T-helper 1 cell treated with Interleukin-12 subunit alpha and Interleukin-12 subunit beta and Interleukin-4 antibody, amounts not matched to agents 30 μg/mL and 1 μg/mL, for 36 hours (primary cell): Measurements from ENCODE around the gene NRK.
"Not testable (repeated sequence)": the region's sequence is repeated elsewhere in the genome, so short reads cannot be mapped to it uniquely, and the experiment has no call there.

Experiments used
- H3K27ac Mint-ChIP-seq: one replicate; pipeline ENCODE4 v1.8.0; 2021; ENCODE audit warnings: mild to moderate bottlenecking, mixed read lengths
- H3K27me3 Mint-ChIP-seq: one replicate; pipeline ENCODE4 v1.8.0; 2021; ENCODE audit warnings: low read depth, mixed read lengths
- H3K36me3 Mint-ChIP-seq: one replicate; pipeline ENCODE4 v1.8.0; 2021; ENCODE audit warnings: low read depth, mixed read lengths
- H3K4me1 Mint-ChIP-seq: one replicate; pipeline ENCODE4 v1.8.0; 2021; ENCODE audit warnings: low read depth, mixed read lengths
- H3K4me3 Mint-ChIP-seq: one replicate; pipeline ENCODE4 v1.8.0; 2021; ENCODE audit warnings: mild to moderate bottlenecking, moderate library complexity, mixed read lengths
- H3K9me3 Mint-ChIP-seq: one replicate; pipeline ENCODE4 v1.8.0; 2021; ENCODE audit warnings: mixed read lengths

NRK gene

DNA sequence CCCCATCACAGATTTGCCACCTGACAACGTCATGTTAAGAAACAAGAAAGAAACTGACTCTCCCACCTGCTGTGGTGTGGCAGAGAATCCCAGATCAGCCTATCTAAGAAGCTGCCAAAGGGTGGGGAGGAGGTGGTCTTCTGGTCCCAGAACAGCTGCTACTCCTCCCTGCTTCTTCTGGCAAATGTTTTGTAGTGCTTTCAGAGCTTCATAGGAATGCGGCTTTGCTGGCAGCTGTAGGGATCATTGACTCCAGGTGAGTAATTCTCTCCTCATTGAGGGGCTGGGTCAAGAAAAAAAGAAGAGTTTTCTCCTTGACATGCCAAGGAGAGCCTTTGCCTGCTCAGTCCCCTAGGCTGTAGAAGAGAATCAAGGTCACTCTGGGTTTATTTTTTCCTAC lies 23.3 kb downstream of the NRK start:
- H3K9me3 Mint-ChIP-seq: no peaks in the 10 kb centered on the region
- H3K36me3 Mint-ChIP-seq: no peaks in the 10 kb centered on the region
- no peak overlapping the region for H3K27ac Mint-ChIP-seq
- no peaks in the 10 kb centered on the region for H3K4me1 Mint-ChIP-seq
- no peaks in the 10 kb centered on the region for H3K27me3 Mint-ChIP-seq
- no peak overlapping the region for H3K4me3 Mint-ChIP-seq

- not testable (repeated sequence) for H3K27ac Mint-ChIP-seq, H3K4me3 Mint-ChIP-seq, H3K4me1 Mint-ChIP-seq, H3K36me3 Mint-ChIP-seq, H3K9me3 Mint-ChIP-seq, H3K27me3 Mint-ChIP-seq
Observed at GRCh38 chrX:105850100-105850499, 27.8 kb downstream of the NRK start.

GRCh38 chrX:105865709-105866108 lies 43.4 kb downstream of the NRK start:
- Mint-ChIP-seq H3K27ac (no peak overlapping the region), H3K4me3 (no peak overlapping the region), H3K27me3 (no peaks in the 10 kb centered on the region), H3K36me3 (no peaks in the 10 kb centered on the region), H3K4me1 (no peaks in the 10 kb centered on the region), H3K9me3 (no peaks in the 10 kb centered on the region)

GRCh38 chrX:105869701-105870100 lies 47.4 kb downstream of the NRK start:
- no peaks in the 10 kb centered on the region for H3K9me3 Mint-ChIP-seq
- H3K36me3 Mint-ChIP-seq: no peaks in the 10 kb centered on the region
- no peak overlapping the region for H3K4me3 Mint-ChIP-seq
- H3K27me3 Mint-ChIP-seq: no peaks in the 10 kb centered on the region
- H3K27ac Mint-ChIP-seq: no peak overlapping the region
- H3K4me1 Mint-ChIP-seq: no peaks in the 10 kb centered on the region

GRCh38 chrX:105870445-105870844 lies 48.1 kb downstream of the NRK start:
- Mint-ChIP-seq H3K9me3 (no peaks in the 10 kb centered on the region), H3K27me3 (no peaks in the 10 kb centered on the region), H3K4me3 (no peak overlapping the region), H3K4me1 (no peaks in the 10 kb centered on the region), H3K36me3 (no peaks in the 10 kb centered on the region), H3K27ac (no peak overlapping the region)

GRCh38 chrX:105872941-105873340 lies 50.6 kb downstream of the NRK start:
- Mint-ChIP-seq H3K9me3 (no peaks in the 10 kb centered on the region), H3K36me3 (no peaks in the 10 kb centered on the region), H3K4me3 (no peak overlapping the region), H3K4me1 (no peaks in the 10 kb centered on the region), H3K27ac (no peak overlapping the region), H3K27me3 (no peaks in the 10 kb centered on the region)

DNA sequence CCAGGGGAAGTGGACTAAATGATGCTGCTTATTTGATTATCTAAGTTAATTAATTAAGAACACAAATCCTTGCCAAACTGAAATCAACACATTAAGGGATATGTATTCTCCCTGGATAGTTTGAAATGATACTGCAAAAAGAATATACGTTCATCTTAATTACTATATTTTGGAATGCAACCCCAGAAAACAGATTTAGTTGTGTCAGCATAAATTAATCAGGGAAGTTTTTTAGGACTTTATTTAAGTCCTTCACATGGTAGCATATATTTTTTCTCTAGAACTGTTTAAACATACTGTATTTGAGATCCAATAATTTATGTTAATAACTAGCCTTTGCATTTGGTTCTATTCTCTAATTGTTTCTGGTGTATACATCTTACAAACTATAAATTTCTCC lies 52.5 kb downstream of the NRK start:
- no peaks in the 10 kb centered on the region for H3K4me1 Mint-ChIP-seq
- no peaks in the 10 kb centered on the region for H3K27me3 Mint-ChIP-seq
- no peak overlapping the region for H3K4me3 Mint-ChIP-seq
- no peaks in the 10 kb centered on the region for H3K9me3 Mint-ChIP-seq
- H3K27ac Mint-ChIP-seq: no peak overlapping the region
- no peaks in the 10 kb centered on the region for H3K36me3 Mint-ChIP-seq

GRCh38 chrX:105876658-105877057 lies 54.3 kb downstream of the NRK start:
- no peaks in the 10 kb centered on the region for H3K36me3 Mint-ChIP-seq
- no peaks in the 10 kb centered on the region for H3K9me3 Mint-ChIP-seq
- H3K4me3 Mint-ChIP-seq: no peak overlapping the region
- no peak overlapping the region for H3K27ac Mint-ChIP-seq
- H3K27me3 Mint-ChIP-seq: no peaks in the 10 kb centered on the region
- H3K4me1 Mint-ChIP-seq: no peaks in the 10 kb centered on the region

GRCh38 chrX:105880491-105880890 lies 58.2 kb downstream of the NRK start:
- H3K27ac Mint-ChIP-seq: no peak overlapping the region
- H3K9me3 Mint-ChIP-seq: no peaks in the 10 kb centered on the region
- no peaks in the 10 kb centered on the region for H3K4me1 Mint-ChIP-seq
- no peaks in the 10 kb centered on the region for H3K36me3 Mint-ChIP-seq
- H3K4me3 Mint-ChIP-seq: no peak overlapping the region
- H3K27me3 Mint-ChIP-seq: no peaks in the 10 kb centered on the region

- no peaks in the 10 kb centered on the region for H3K9me3 Mint-ChIP-seq
- H3K36me3 Mint-ChIP-seq: no peaks in the 10 kb centered on the region
- no peak overlapping the region for H3K27ac Mint-ChIP-seq
- no peak overlapping the region for H3K4me3 Mint-ChIP-seq
- H3K4me1 Mint-ChIP-seq: no peaks in the 10 kb centered on the region
- no peaks in the 10 kb centered on the region for H3K27me3 Mint-ChIP-seq
Observed at GRCh38 chrX:105882581-105883275, 60.4 kb downstream of the NRK start.

DNA sequence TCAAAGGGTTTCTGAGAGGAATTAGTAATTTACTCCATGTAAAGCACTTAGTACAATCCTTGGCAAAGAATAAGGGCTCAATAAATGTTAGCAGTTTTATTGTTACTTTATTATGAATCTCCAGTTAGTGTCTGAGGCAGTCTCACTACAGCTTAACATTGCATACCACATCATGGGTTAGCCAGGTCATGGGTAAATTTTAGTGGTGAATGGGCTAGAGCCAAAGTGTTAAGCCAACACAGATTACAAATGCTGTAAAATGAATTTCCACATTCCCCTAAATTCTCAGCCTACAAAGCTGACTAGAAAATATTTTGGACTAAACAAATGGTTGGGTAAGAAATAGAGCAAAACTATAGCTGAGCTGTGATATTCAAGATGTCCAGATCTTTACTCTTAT lies 72.4 kb downstream of the NRK start:
- no peaks in the 10 kb centered on the region for H3K4me1 Mint-ChIP-seq
- no peaks in the 10 kb centered on the region for H3K9me3 Mint-ChIP-seq
- no peaks in the 10 kb centered on the region for H3K27me3 Mint-ChIP-seq
- no peak overlapping the region for H3K27ac Mint-ChIP-seq
- H3K4me3 Mint-ChIP-seq: no peak overlapping the region
- no peaks in the 10 kb centered on the region for H3K36me3 Mint-ChIP-seq

DNA sequence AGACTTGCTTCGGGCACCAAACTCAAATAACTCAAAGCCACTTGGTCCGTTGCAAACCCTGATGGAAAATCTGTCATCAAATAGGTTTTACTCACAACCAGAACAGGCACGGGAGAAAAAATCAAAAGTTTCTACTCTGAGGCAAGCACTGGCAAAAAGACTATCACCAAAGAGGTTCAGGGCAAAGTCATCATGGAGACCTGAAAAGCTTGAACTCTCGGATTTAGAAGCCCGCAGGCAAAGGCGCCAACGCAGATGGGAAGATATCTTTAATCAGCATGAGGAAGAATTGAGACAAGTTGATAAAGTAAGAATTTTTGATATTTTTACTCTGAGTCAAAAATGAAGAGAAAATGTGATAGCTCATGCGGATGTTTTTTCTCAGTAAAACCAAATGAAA lies 87.2 kb downstream of the NRK start:
- Mint-ChIP-seq H3K9me3 (no peaks in the 10 kb centered on the region), H3K4me1 (no peaks in the 10 kb centered on the region), H3K36me3 (no peaks in the 10 kb centered on the region), H3K27me3 (no peaks in the 10 kb centered on the region), H3K4me3 (no peak overlapping the region), H3K27ac (no peak overlapping the region)

DNA sequence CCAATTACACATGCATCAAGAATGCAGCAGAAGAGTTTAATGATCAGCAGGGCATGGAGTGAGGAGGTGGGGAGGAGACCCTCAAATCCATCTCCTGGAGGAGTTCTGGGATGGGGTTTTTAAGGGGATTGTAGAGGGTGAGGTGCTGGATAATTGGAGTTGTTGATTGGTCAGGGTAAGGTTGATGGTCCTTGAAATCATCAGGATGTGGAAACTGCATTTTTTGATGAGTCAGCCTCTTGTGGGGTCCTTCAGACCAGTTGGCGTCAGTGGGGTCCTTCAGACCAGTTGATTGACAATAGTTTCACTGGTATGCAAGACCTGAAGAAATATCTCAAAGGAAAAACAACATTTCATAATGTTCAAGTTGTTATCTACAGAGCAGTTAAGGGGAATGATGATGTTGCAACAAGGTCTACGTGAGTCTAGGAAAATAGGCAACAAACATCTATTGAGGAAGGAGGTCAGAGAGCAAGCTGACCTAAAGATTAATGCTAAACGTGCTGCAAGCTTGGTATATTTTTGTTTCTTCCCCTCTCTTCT lies 88.3 kb downstream of the NRK start:
- Mint-ChIP-seq H3K9me3 (no peaks in the 10 kb centered on the region), H3K36me3 (no peaks in the 10 kb centered on the region), H3K27ac (no peak overlapping the region), H3K4me1 (no peaks in the 10 kb centered on the region), H3K4me3 (no peak overlapping the region), H3K27me3 (no peaks in the 10 kb centered on the region)

- H3K4me3 Mint-ChIP-seq: no peak overlapping the region
- no peaks in the 10 kb centered on the region for H3K4me1 Mint-ChIP-seq
- no peaks in the 10 kb centered on the region for H3K36me3 Mint-ChIP-seq
- H3K27ac Mint-ChIP-seq: no peak overlapping the region
- no peaks in the 10 kb centered on the region for H3K9me3 Mint-ChIP-seq
- H3K27me3 Mint-ChIP-seq: no peaks in the 10 kb centered on the region
Observed at GRCh38 chrX:105945266-105945665, 122.9 kb downstream of the NRK start.

DNA sequence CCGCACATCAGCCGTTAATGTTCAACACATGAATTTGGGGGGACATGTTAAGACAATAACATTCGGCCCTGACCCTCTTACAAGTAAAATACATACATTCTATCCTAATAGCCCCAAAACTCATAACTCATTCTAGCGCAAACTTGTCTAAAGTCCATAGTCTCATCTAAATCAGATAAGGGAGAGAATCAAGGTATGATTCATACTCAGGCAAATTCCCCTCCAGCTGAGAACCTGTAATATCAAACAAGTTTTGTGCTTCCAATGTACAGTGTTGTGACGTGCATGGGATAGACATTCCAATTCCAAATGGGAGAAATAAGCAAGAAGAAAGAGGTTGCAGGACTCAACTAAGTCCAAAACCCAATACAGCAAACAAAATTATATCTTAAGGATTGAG lies 147.1 kb downstream of the NRK start:
- H3K27me3 Mint-ChIP-seq: no peaks in the 10 kb centered on the region
- no peaks in the 10 kb centered on the region for H3K4me1 Mint-ChIP-seq
- no peak overlapping the region for H3K27ac Mint-ChIP-seq
- no peak overlapping the region for H3K4me3 Mint-ChIP-seq
- no peaks in the 10 kb centered on the region for H3K36me3 Mint-ChIP-seq
- no peaks in the 10 kb centered on the region for H3K9me3 Mint-ChIP-seq
